ENCODE results near the gene CDT1. TPM values are rescaled to one million over a fixed set of nuclear protein-coding genes. Genes with fewer than 3 reads are reported as not detected.

The CDT1 gene
- total and polyA plus RNA-seq, 3 donors from 2014 or later = 11.9 to 19.1 (median 14.9) TPM

GRCh38 chr16:88830783-88831182, 27.2 kb downstream of the CDT1 start:
- no peaks in the 10 kb centered on the region for H3K36me3 ChIP-seq (ENCODE audit: low read depth, missing control alignments)
- no peak for DNase-seq
- no peaks in the 10 kb centered on the region for H3K9me3 ChIP-seq
- TF ChIP-seq POLR2A (IDR thresholded peaks at IDR 0.05) = no peak
- TF ChIP-seq CTCF (IDR thresholded peaks at IDR 0.05) = no peak
- no peak overlapping the region for H3K4me3 ChIP-seq
- WGBS, 2 donors = 91 to 96% methylated on average over 13 to 14 of the region's 14 CpGs
- no peak overlapping the region for H3K27ac ChIP-seq
- intact Hi-C loops (cut with DNase I; ENCODE audit: low total_unique reads) = no loop called here
- H3K4me1 ChIP-seq = no peaks in the 10 kb centered on the region
- no peaks in the 10 kb centered on the region for H3K27me3 ChIP-seq

- Histone ChIP-seq H3K27me3 (no peaks in the 10 kb centered on the region), H3K36me3 (ENCODE audit: low read depth, missing control alignments) (no peaks in the 10 kb centered on the region), H3K9me3 (no peaks in the 10 kb centered on the region), H3K4me1 (no peaks in the 10 kb centered on the region), H3K4me3 (no peak overlapping the region), H3K27ac (no peak overlapping the region)
- WGBS, 2 donors = 87 to 98% methylated on average over 10 to 13 of the region's 13 CpGs
- TF ChIP-seq POLR2A (IDR thresholded peaks at IDR 0.05) = no peak
- no peak for TF ChIP-seq CTCF (IDR thresholded peaks at IDR 0.05)
- no peak for DNase-seq
- intact Hi-C loops (cut with DNase I; ENCODE audit: low total_unique reads) = no loop called here
These were observed 28.2 kb downstream of the CDT1 start for GRCh38 chr16:88831838-88832237.

GRCh38 chr16:88833086-88833485, 29.5 kb downstream of the CDT1 start:
- Histone ChIP-seq H3K36me3 (ENCODE audit: low read depth, missing control alignments) (no peaks in the 10 kb centered on the region), H3K4me1 (no peaks in the 10 kb centered on the region), H3K27me3 (no peaks in the 10 kb centered on the region), H3K9me3 (no peaks in the 10 kb centered on the region), H3K4me3 (no peak overlapping the region), H3K27ac (no peak overlapping the region)
- WGBS, 2 donors = 85 to 96% methylated on average over 12 to 13 of the region's 13 CpGs
- DNase-seq = no peak
- intact Hi-C loops (cut with DNase I; ENCODE audit: low total_unique reads) = no loop called here
- no peak for TF ChIP-seq POLR2A (IDR thresholded peaks at IDR 0.05)
- no peak for TF ChIP-seq CTCF (IDR thresholded peaks at IDR 0.05)

- Histone ChIP-seq H3K36me3 (ENCODE audit: low read depth, missing control alignments) (no peaks in the 10 kb centered on the region), H3K27ac (peak overlapping the region in 1 of 2 donors; percentile 45), H3K27me3 (no peaks in the 10 kb centered on the region), H3K9me3 (no peaks in the 10 kb centered on the region), H3K4me1 (no peaks in the 10 kb centered on the region), H3K4me3 (no peak overlapping the region)
- TF ChIP-seq CTCF (IDR thresholded peaks at IDR 0.05) (no peak), POLR2A (IDR thresholded peaks at IDR 0.05) (no peak)
- WGBS, 2 donors = 86 to 100% methylated on average over 3 to 13 of the region's 13 CpGs
- no peak for DNase-seq
- intact Hi-C loops (cut with DNase I; ENCODE audit: low total_unique reads) = no loop called here
These were observed 31.1 kb downstream of the CDT1 start for GRCh38 chr16:88834670-88835069.

GRCh38 chr16:88835383-88835782, 31.8 kb downstream of the CDT1 start:
- TF ChIP-seq CTCF (IDR thresholded peaks at IDR 0.05) (no peak), POLR2A (IDR thresholded peaks at IDR 0.05) (no peak)
- H3K4me3 ChIP-seq = no peak overlapping the region
- H3K4me1 ChIP-seq = no peaks in the 10 kb centered on the region
- 65 to 75% methylated on average over 11 of the region's 11 CpGs for WGBS, 2 donors
- H3K9me3 ChIP-seq = no peaks in the 10 kb centered on the region
- intact Hi-C loops (cut with DNase I; ENCODE audit: low total_unique reads) = no loop called here
- DNase-seq = peak; percentile 76
- no peaks in the 10 kb centered on the region for H3K27me3 ChIP-seq
- H3K27ac ChIP-seq = peak overlapping the region in 1 of 2 donors; percentile 61
- no peaks in the 10 kb centered on the region for H3K36me3 ChIP-seq (ENCODE audit: low read depth, missing control alignments)

Measured in testis (tissue), 3 donors.